Measurements from ENCODE around the gene UCP2. TPM values are rescaled to one million over a fixed set of nuclear protein-coding genes. Genes with fewer than 3 reads are reported as not detected.

Gene UCP2
- total and polyA plus RNA-seq, 8 donors = 15.2 to 111 (median 45.6) TPM

DNA sequence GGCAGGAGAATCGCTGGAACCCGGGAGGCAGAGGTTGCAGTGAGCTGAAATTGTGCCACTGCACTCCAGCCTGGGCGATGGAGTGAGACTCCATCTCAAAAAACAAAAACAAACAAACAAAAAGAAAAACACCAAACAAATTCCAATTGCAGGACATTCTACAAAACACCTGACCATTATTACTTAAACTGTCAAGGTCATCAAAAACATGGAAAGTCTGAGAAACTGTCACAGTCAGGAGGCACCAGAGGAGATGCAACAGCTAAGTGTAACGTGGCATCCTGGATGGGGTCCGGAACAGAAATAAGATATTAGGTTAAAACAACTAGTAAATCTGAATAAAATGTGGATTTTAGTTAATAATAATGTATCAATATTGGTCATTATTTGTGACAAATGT, 32.7 kb downstream of the UCP2 start:
- WGBS, 5 donors = 85 to 96% (median 91%) methylated on average over 5 of the region's 5 CpGs
- no peak overlapping the region for H3K27ac ChIP-seq
- DNase-seq = no peak
- no peaks in the 10 kb centered on the region for H3K36me3 ChIP-seq
- peaks cover 0 to 6% (median 0%) of the 10 kb centered on the region in 4 donors for H3K9me3 ChIP-seq
- no peak overlapping the region for H3K4me3 ChIP-seq
- peaks cover 0 to 6% (median 0%) of the 10 kb centered on the region in 3 donors for H3K27me3 ChIP-seq
- no peaks in the 10 kb centered on the region for H3K4me1 ChIP-seq
- TF ChIP-seq POLR2AphosphoS5 (IDR thresholded peaks at IDR 0.05) = no peak
- intact Hi-C loops (cut with DNase I; ENCODE audit: low total_unique reads) = no loop called here

DNA sequence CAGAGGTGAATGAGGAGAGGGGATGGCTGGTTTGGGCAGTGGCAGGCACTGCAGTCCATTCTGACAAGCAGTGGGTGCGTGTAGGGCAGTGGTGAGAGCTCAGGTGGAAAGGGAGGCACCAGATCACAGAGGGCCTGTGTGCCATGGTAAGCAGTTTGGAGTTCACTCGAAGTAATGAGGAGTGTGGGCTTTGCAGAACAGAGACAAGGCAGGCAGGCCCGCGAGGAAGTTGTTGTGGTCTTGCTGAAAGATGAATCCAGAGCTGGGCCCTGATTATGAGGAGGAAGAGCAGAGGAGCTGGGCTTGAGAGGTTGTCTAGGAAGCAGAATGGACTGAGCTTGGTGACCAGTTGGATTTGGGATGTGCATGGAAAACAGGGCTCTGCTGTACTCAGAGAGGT, 33.4 kb downstream of the UCP2 start:
- TF ChIP-seq POLR2A (IDR thresholded peaks at IDR 0.05) (no peak), POLR2AphosphoS5 (IDR thresholded peaks at IDR 0.05) (no peak), EP300 (IDR thresholded peaks at IDR 0.05) (no peak)
- TF ChIP-seq, protein P1, sequence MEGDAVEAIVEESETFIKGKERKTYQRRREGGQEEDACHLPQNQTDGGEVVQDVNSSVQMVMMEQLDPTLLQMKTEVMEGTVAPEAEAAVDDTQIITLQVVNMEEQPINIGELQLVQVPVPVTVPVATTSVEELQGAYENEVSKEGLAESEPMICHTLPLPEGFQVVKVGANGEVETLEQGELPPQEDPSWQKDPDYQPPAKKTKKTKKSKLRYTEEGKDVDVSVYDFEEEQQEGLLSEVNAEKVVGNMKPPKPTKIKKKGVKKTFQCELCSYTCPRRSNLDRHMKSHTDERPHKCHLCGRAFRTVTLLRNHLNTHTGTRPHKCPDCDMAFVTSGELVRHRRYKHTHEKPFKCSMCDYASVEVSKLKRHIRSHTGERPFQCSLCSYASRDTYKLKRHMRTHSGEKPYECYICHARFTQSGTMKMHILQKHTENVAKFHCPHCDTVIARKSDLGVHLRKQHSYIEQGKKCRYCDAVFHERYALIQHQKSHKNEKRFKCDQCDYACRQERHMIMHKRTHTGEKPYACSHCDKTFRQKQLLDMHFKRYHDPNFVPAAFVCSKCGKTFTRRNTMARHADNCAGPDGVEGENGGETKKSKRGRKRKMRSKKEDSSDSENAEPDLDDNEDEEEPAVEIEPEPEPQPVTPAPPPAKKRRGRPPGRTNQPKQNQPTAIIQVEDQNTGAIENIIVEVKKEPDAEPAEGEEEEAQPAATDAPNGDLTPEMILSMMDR (IDR thresholded peaks at IDR 0.05) = no peak
- intact Hi-C loops (cut with DNase I; ENCODE audit: low total_unique reads) = no loop called here
- no peak for DNase-seq
- Histone ChIP-seq H3K36me3 (no peaks in the 10 kb centered on the region), H3K9me3 (peaks cover 0 to 6% (median 0%) of the 10 kb centered on the region in 4 donors), H3K27ac (no peak overlapping the region), H3K4me1 (no peaks in the 10 kb centered on the region), H3K27me3 (no peaks in the 10 kb centered on the region), H3K4me3 (no peak overlapping the region)
- WGBS, 5 donors = 75 to 87% (median 83%) methylated on average over 4 of the region's 4 CpGs

- intact Hi-C loops (cut with DNase I; ENCODE audit: low total_unique reads) = no loop called here
- Histone ChIP-seq H3K27me3 (no peaks in the 10 kb centered on the region), H3K4me3 (no peak overlapping the region), H3K27ac (no peak overlapping the region), H3K36me3 (no peaks in the 10 kb centered on the region), H3K9me3 (peaks cover 0 to 6% (median 0%) of the 10 kb centered on the region in 4 donors), H3K4me1 (no peaks in the 10 kb centered on the region)
- DNase-seq = no peak
- 74 to 80% (median 77%) methylated on average over 13 of the region's 13 CpGs for WGBS, 5 donors
- TF ChIP-seq EP300 (IDR thresholded peaks at IDR 0.05) (no peak), POLR2AphosphoS5 (IDR thresholded peaks at IDR 0.05) (no peak), POLR2A (IDR thresholded peaks at IDR 0.05) (no peak)
- TF ChIP-seq, protein P1 (IDR thresholded peaks at IDR 0.05) = no peak
Observed at GRCh38 chr11:73946798-73947458, 35.7 kb downstream of the UCP2 start.

- Histone ChIP-seq H3K27me3 (no peaks in the 10 kb centered on the region), H3K9me3 (peaks cover 0 to 6% (median 3%) of the 10 kb centered on the region in 4 donors), H3K36me3 (no peaks in the 10 kb centered on the region), H3K27ac (no peak overlapping the region), H3K4me3 (no peak overlapping the region), H3K4me1 (no peaks in the 10 kb centered on the region)
- TF ChIP-seq EP300 (IDR thresholded peaks at IDR 0.05) (no peak), POLR2A (IDR thresholded peaks at IDR 0.05) (no peak), POLR2AphosphoS5 (IDR thresholded peaks at IDR 0.05) (no peak)
- TF ChIP-seq, protein P1 (IDR thresholded peaks at IDR 0.05) = no peak
- intact Hi-C loops (cut with DNase I; ENCODE audit: low total_unique reads) = no loop called here
- WGBS, 5 donors = 57 to 73% (median 68%) methylated on average over 4 of the region's 4 CpGs
- DNase-seq = no peak
Observed at GRCh38 chr11:73945396-73945795, 37.2 kb downstream of the UCP2 start.

DNA sequence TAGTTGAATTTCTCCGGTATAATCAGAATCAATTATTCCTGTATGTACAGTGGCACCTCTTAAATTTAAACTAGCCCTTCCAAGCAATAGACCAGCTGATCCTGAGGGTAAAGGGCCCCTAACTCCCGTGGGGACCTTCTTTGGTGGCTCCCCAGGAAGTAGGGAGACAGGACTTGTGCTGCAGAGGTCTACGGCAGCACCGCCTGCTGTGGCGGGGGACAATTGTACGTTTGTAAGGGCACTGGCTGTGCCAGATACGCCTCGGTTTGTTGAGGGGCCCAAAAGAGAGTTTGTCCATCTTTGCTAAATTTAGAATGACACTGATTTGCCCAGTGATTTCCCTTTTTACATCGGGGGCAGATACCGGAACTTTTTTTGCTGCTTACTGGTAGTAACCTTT, 37.7 kb downstream of the UCP2 start:
- TF ChIP-seq, protein P1 (IDR thresholded peaks at IDR 0.05) = no peak
- TF ChIP-seq EP300 (IDR thresholded peaks at IDR 0.05) = no peak
- no peak for TF ChIP-seq POLR2AphosphoS5 (IDR thresholded peaks at IDR 0.05)
- Histone ChIP-seq H3K4me1 (no peaks in the 10 kb centered on the region), H3K27ac (no peak overlapping the region), H3K4me3 (no peak overlapping the region), H3K36me3 (no peaks in the 10 kb centered on the region), H3K27me3 (no peaks in the 10 kb centered on the region), H3K9me3 (peaks cover 0 to 6% (median 3%) of the 10 kb centered on the region in 4 donors)
- WGBS, 5 donors = 74 to 88% (median 80%) methylated on average over 10 of the region's 10 CpGs
- DNase-seq = no peak
- intact Hi-C loops (cut with DNase I; ENCODE audit: low total_unique reads) = no loop called here
